Smooth muscle cell (in vitro differentiated cells): Measurements from ENCODE around the gene ODAD3. TPM values are rescaled to one million over a fixed set of nuclear protein-coding genes. Genes with fewer than 3 reads are reported as not detected.
"Not testable (repeated sequence)": the region's sequence is repeated elsewhere in the genome, so short reads cannot be mapped to it uniquely, and the experiment has no call there.

Experiments used
- DNase-seq: peaks from one replicate; lab custom pipeline; 2025; ENCODE audit not compliant: unreplicated experiment; lab: John Stamatoyannopoulos, UW
- H2AFZ ChIP-seq: fragments of 200-600 bp; sonication (generic); 2 replicates; pipeline ENCODE4 v1.6.0; 2016; ENCODE audit warnings: antibody characterized with exemption, low read depth, mild to moderate bottlenecking
- H3F3A ChIP-seq: fragments of 200-600 bp; sonication (generic); 2 replicates; pipeline ENCODE4 v1.6.0; 2017; ENCODE audit warnings: antibody characterized with exemption, low read depth
- H3K27ac ChIP-seq: fragments of 200-600 bp; sonication (generic); 2 replicates; pipeline ENCODE4 v1.5.1; 2016; ENCODE audit warnings: low read depth, mild to moderate bottlenecking
- H3K27me3 ChIP-seq: fragments of 200-600 bp; sonication (generic); 2 replicates; pipeline ENCODE4 v1.6.1; 2016; ENCODE audit warnings: low read depth, mild to moderate bottlenecking
- H3K36me3 ChIP-seq: fragments of 200-600 bp; sonication (generic); 2 replicates; pipeline ENCODE4 v1.5.1; 2016; ENCODE audit warnings: low read depth
- H3K4me1 ChIP-seq: fragments of 200-600 bp; sonication (generic); 2 replicates; pipeline ENCODE4 v1.5.1; 2016; ENCODE audit warnings: low read depth
- H3K4me2 ChIP-seq: fragments of 200-600 bp; sonication (generic); 2 replicates; pipeline ENCODE4 v1.6.0; 2016; ENCODE audit warnings: mild to moderate bottlenecking
- H3K4me3 ChIP-seq: fragments of 200-600 bp; sonication (generic); 2 replicates; pipeline ENCODE4 v1.5.1; 2016; ENCODE audit warnings: mild to moderate bottlenecking
- H3K79me2 ChIP-seq: fragments of 200-600 bp; sonication (generic); 2 replicates; pipeline ENCODE4 v1.6.0; 2016; ENCODE audit warnings: low read depth, mild to moderate bottlenecking
- H3K9ac ChIP-seq: fragments of 200-600 bp; sonication (generic); 2 replicates; pipeline ENCODE4 v1.6.0; 2016; ENCODE audit warnings: low read depth
- H3K9me3 ChIP-seq: fragments of 200-600 bp; sonication (generic); replicated peaks from 2 replicates; pipeline ENCODE4 v1.5.1; 2016; ENCODE audit warnings: low read depth
- H4K20me1 ChIP-seq: fragments of 200-600 bp; sonication (generic); 2 replicates; pipeline ENCODE4 v1.6.0; 2016; ENCODE audit warnings: low read depth
- CTCF ChIP-seq: fragments of 200-600 bp; sonication (generic); IDR thresholded peaks from 2 replicates; pipeline ENCODE4 v1.5.1; 2017; ENCODE audit warnings: borderline replicate concordance, mild to moderate bottlenecking, antibody characterized with exemption; ENCODE audit not compliant: insufficient read depth, poor library complexity, severe bottlenecking
- WGBS: methylation state at CpG from one replicate; pipeline ENCODE4 v1.1.7; 2016; ENCODE audit warnings: low lambda C conversion rate; 5-methylcytosine and 5-hydroxymethylcytosine counted together
- polyA plus RNA-seq: library from polyadenylated mRNA; unstranded; fragments of >200 nt; fragmentation: Nextera tagmentation; extraction: Ambion mirVana; gene quantifications from 2 replicates; pipeline ENCODE4 v1.2.1, GENCODE V29; 2016
- total RNA-seq: library from RNA; depleted of rRNA; stranded (reverse); fragments of >200 nt; gene quantifications from 2 replicates; pipeline ENCODE4 v1.2.3, GENCODE V29; 2014

Gene ODAD3
- total and polyA plus RNA-seq, 2 experiments from 2014 or later = 5.1 TPM; not detected in 1

GRCh38 chr19:11463391-11463790 is 28.5 kb upstream of the ODAD3 start:
- no peaks in the 10 kb centered on the region for H3K4me1 ChIP-seq
- TF ChIP-seq CTCF = no peak
- H3K27me3 ChIP-seq = no peaks in the 10 kb centered on the region
- no peak overlapping the region for H3K27ac ChIP-seq
- H3K4me3 ChIP-seq = no peak overlapping the region
- no peak overlapping the region for H3K4me2 ChIP-seq
- no peak overlapping the region for H2AFZ ChIP-seq
- no peaks in the 10 kb centered on the region for H3F3A ChIP-seq
- no peaks in the 10 kb centered on the region for H3K9me3 ChIP-seq
- H4K20me1 ChIP-seq = no peaks in the 10 kb centered on the region
- no peak overlapping the region for H3K9ac ChIP-seq
- H3K79me2 ChIP-seq = no peaks in the 10 kb centered on the region
- no peaks in the 10 kb centered on the region for H3K36me3 ChIP-seq
- no peak for DNase-seq
- WGBS = 81% methylated on average over 12 of the region's 12 CpGs

GRCh38 chr19:11461453-11461852 is 26.5 kb upstream of the ODAD3 start:
- H3K4me2 ChIP-seq = no peak overlapping the region
- no peak overlapping the region for H3K4me3 ChIP-seq
- H3K27me3 ChIP-seq = no peaks in the 10 kb centered on the region
- no peaks in the 10 kb centered on the region for H4K20me1 ChIP-seq
- no peak overlapping the region for H3K9ac ChIP-seq
- H3K36me3 ChIP-seq = no peaks in the 10 kb centered on the region
- no peak overlapping the region for H3K27ac ChIP-seq
- no peak overlapping the region for H2AFZ ChIP-seq
- no peaks in the 10 kb centered on the region for H3K79me2 ChIP-seq
- no peaks in the 10 kb centered on the region for H3F3A ChIP-seq
- H3K9me3 ChIP-seq = no peaks in the 10 kb centered on the region
- 75% methylated on average over 1 of the region's 2 CpGs for WGBS
- no peak for TF ChIP-seq CTCF
- no peaks in the 10 kb centered on the region for H3K4me1 ChIP-seq
- no peak for DNase-seq

GRCh38 chr19:11460207-11460606 is 25.3 kb upstream of the ODAD3 start:
- Histone ChIP-seq H3K4me2 (no peak overlapping the region), H3K4me1 (no peaks in the 10 kb centered on the region), H3K79me2 (no peaks in the 10 kb centered on the region), H2AFZ (no peak overlapping the region), H3K4me3 (no peak overlapping the region), H3K27ac (no peak overlapping the region), H3K27me3 (no peaks in the 10 kb centered on the region), H3K9me3 (no peaks in the 10 kb centered on the region), H3K36me3 (no peaks in the 10 kb centered on the region), H3F3A (no peaks in the 10 kb centered on the region), H4K20me1 (no peaks in the 10 kb centered on the region), H3K9ac (no peak overlapping the region)
- DNase-seq = no peak
- peak; percentile 23 for TF ChIP-seq CTCF
- 100% methylated on average over 1 of the region's 4 CpGs for WGBS

GRCh38 chr19:11458912-11459311 is 24.0 kb upstream of the ODAD3 start:
- H4K20me1 ChIP-seq = not testable (repeated sequence)

More at GRCh38 chr19:11458912-11459311, 24.0 kb upstream of the ODAD3 start:
- not testable (repeated sequence) for H2AFZ ChIP-seq, H3K4me3 ChIP-seq, H3K27ac ChIP-seq, H3K27me3 ChIP-seq, H3K4me2 ChIP-seq, H3F3A ChIP-seq, H3K4me1 ChIP-seq, H3K9ac ChIP-seq, H3K36me3 ChIP-seq, H3K9me3 ChIP-seq, H3K79me2 ChIP-seq, DNase-seq
- 90% methylated on average over 11 of the region's 11 CpGs for WGBS
